Activated CD8-positive, alpha-beta T cell treated with anti-CD3 and anti-CD28 coated beads for 36 hours (primary cell): ENCODE data around the gene SNRPA1. TPM values are rescaled to one million over a fixed set of nuclear protein-coding genes. Genes with fewer than 3 reads are reported as not detected.
A peak's percentile ranks its signal among the peaks of the same experiment; 100 is the strongest.

Experiments
- ATAC-seq: fragments of 200-7000 bp; cut with Tn5 transposase; one replicate; pipeline ENCODE4 v1.10.0; 2021; ENCODE audit warnings: mild to moderate bottlenecking, moderate library complexity
- CTCF ChIA-PET: fragments of 350-600 bp; sonication (Branson Sonifier 250); formaldehyde crosslinking; loops from one replicate; lab custom pipeline; 2021; ENCODE audit warnings: antibody characterized with exemption; lab: Charles Lee
- POLR2A ChIA-PET: fragments of 350-600 bp; sonication (Branson Sonifier 250); formaldehyde crosslinking; loops from one replicate; lab custom pipeline; 2021; ENCODE audit warnings: antibody characterized with exemption; lab: Charles Lee
- DNase-seq: peaks from one replicate; pipeline ENCODE4 v3.0.0-alpha.2; 2020
- H3K27ac Mint-ChIP-seq: one replicate; pipeline ENCODE4 v1.8.0; 2021; ENCODE audit warnings: mild to moderate bottlenecking, mixed read lengths
- H3K27me3 Mint-ChIP-seq: one replicate; pipeline ENCODE4 v1.8.0; 2021; ENCODE audit warnings: mixed read lengths
- H3K36me3 Mint-ChIP-seq: one replicate; pipeline ENCODE4 v1.8.0; 2021; ENCODE audit warnings: low read depth, mixed read lengths
- H3K4me1 Mint-ChIP-seq: one replicate; pipeline ENCODE4 v1.8.0; 2021; ENCODE audit warnings: low read depth, mixed read lengths
- H3K4me3 Mint-ChIP-seq: one replicate; pipeline ENCODE4 v1.8.0; 2021; ENCODE audit warnings: mild to moderate bottlenecking, moderate library complexity, mixed read lengths
- H3K9me3 Mint-ChIP-seq: one replicate; pipeline ENCODE4 v1.8.0; 2021; ENCODE audit warnings: mixed read lengths
- intact Hi-C: fragments of 100-400 bp; cut with micrococcal nuclease; formaldehyde crosslinking; loops from one replicate; pipeline ENCODE4 v1.10.0; 2022
- total RNA-seq, 2 experiments: library from RNA; stranded (reverse); gene quantifications; one replicate each; pipeline ENCODE4 v1.2.3, GENCODE V29; 2021
- TF ChIP-seq, protein P1 (sequence below): fragments of 200-600 bp; IDR thresholded peaks from one replicate; pipeline ENCODE4 v1.8.0; 2022; ENCODE audit warnings: antibody characterized with exemption, mild to moderate bottlenecking

SNRPA1 gene
- total RNA-seq, 2 experiments from 2014 or later: 243 to 249 TPM

DNA sequence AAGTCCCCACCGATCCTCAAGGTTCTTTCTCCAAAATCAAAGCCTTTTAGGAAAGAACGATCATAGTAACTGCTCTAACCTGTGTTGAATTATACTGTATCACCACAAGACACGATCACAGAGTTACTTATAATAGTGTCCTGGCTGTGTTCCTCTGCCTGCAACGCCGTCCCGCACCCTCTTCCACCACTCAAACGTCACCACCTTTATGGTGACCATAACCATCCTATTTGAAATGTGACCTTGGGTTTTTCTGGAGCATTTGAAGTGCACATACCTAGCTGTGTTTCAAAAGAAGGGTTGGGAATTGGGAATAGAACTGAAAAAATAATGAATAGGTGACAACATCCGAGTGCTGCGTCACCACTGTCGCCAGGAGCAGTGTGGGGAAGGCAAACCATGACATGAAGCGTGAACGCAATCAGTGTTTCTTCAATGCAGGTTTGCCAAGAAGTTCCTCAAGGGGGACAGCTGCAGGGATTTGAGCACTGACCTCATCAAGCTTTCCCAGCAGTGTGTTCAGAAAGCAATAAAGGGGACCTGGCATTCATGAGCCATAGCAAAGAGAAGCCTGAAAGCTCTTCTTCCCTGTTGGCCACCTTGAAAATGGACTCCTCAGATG is 17.0 kb downstream of the SNRPA1 start:
- intact Hi-C loops: loop anchor here (5.0 kb wide), 1 partner anchor 364 kb away; no protein-coding TSS in a partner anchor
- H3K36me3 Mint-ChIP-seq: peaks cover 59% of the 10 kb centered on the region
- DNase-seq (no peak), ATAC-seq (no peak)
- TF ChIP-seq, protein P1, sequence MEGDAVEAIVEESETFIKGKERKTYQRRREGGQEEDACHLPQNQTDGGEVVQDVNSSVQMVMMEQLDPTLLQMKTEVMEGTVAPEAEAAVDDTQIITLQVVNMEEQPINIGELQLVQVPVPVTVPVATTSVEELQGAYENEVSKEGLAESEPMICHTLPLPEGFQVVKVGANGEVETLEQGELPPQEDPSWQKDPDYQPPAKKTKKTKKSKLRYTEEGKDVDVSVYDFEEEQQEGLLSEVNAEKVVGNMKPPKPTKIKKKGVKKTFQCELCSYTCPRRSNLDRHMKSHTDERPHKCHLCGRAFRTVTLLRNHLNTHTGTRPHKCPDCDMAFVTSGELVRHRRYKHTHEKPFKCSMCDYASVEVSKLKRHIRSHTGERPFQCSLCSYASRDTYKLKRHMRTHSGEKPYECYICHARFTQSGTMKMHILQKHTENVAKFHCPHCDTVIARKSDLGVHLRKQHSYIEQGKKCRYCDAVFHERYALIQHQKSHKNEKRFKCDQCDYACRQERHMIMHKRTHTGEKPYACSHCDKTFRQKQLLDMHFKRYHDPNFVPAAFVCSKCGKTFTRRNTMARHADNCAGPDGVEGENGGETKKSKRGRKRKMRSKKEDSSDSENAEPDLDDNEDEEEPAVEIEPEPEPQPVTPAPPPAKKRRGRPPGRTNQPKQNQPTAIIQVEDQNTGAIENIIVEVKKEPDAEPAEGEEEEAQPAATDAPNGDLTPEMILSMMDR: no peak
- no peaks in the 10 kb centered on the region for H3K9me3 Mint-ChIP-seq
- peaks cover 25% of the 10 kb centered on the region for H3K4me1 Mint-ChIP-seq
- ChIA-PET CTCF (interaction anchor here (0.6 to 2.2 kb wide), 6 partner anchors 8 to 363 kb away, joined by 3 to 13 read pairs (median 4); no protein-coding TSS in a partner anchor), POLR2A (interaction anchor here (0.7 to 9.5 kb wide), 5 partner anchors 10 to 186 kb away, joined by 3 to 133 read pairs (median 5); partner anchors contain the start of gene SNRPA1)
- H3K27ac Mint-ChIP-seq: peak overlapping the region; percentile 69
- H3K4me3 Mint-ChIP-seq: peak overlapping the region; percentile 97
- H3K27me3 Mint-ChIP-seq: no peaks in the 10 kb centered on the region

DNA sequence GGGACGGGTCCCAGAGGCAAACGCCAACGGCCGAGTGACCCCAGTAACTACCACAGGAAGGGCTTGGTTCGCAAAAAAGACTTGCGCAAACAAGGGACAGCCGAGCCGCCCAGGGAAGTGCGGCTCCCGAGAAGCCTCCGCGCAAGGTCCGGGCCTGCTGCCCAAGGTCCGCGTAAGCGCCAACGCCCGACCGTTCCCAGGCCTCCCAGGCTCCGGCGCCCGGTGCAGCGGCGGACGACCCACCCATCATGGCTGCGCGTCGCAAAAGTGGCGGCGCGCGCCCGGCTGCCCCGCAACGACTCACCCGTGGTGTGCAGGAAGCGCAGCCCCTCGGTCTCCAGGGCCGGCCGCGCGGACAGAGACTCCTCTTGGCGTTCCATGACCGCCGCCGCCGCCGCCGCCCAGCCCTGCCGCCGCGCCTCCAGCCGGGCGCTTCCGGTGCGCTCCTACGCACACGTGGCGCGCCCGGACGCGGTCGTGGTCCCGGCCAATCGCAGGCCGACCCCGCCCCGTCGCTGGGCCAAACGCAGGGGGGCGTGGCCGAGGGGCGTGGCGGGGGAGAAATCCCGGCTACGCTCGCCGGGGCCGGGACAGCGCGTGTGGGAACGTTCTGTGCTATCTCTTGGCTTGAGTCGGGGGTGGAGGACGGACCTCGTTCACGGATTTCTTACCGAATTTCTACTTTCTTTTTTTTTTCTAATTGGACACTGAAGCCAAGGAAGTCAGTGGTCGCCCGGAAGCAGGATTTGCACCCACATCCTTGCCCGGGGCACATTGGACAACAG is 17.8 kb downstream of the SNRPA1 start, which contains the start of gene SELENOS:
Gene SELENOS (minus strand): TSS at position 448 of the 785 bp plus-strand sequence. CDS start 68 bp downstream, at position 380.
- Mint-ChIP-seq H3K27ac (peak within 1 kb of the TSS; percentile 86), H3K9me3 (no peaks in the 10 kb centered on the region), H3K4me1 (peaks cover 25% of the 10 kb centered on the region), H3K4me3 (peak within 1 kb of the TSS; percentile 97), H3K36me3 (peaks cover 57% of the 10 kb centered on the region), H3K27me3 (no peaks in the 10 kb centered on the region)
- ChIA-PET POLR2A (interaction anchor here (1.1 to 9.5 kb wide), 2 partner anchors 11 to 15 kb away, joined by 4 to 133 read pairs; partner anchors contain the start of gene SNRPA1), CTCF (interaction anchor here (1.3 to 3.1 kb wide), 5 partner anchors 7 to 364 kb away, joined by 4 to 21 read pairs (median 5); no protein-coding TSS in a partner anchor)
- DNase-seq (peak; percentile 88), ATAC-seq (peak; percentile 93)
- TF ChIP-seq, protein P1: peak; percentile 14
- intact Hi-C loops: loop anchor here (5.0 kb wide), 1 partner anchor 365 kb away; no protein-coding TSS in a partner anchor

DNA sequence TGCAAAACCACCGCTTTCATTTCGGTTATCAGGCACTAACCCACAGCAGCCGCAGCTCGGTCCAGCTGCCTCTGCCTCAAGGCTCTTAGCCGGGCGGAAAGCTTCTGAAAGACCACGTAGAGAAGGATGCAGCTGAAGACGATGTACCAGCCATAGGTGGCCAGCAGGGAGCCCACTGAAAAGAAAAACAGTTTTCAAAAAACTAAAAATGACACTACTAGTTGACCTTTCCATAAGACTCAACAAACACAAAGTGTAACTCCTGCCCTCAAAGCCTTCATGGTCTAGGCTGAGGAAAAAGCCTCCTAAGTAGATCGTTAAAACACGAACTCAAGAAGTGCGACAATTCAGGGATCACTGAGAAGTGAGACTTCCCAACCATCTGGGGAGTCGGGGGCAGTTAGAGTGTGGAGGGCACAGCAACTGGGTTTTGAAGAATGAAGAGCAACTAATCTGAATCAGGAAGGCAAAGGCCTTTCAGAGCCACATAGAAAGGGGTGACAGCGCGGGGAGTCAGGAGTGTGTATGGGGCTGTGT is 18.5 kb downstream of the SNRPA1 start:
- peak overlapping the region; percentile 86 for H3K27ac Mint-ChIP-seq
- TF ChIP-seq, protein P1: peak; percentile 38
- H3K4me1 Mint-ChIP-seq: peaks cover 25% of the 10 kb centered on the region
- intact Hi-C loops: loop anchor here (5.0 kb wide), 1 partner anchor 366 kb away; no protein-coding TSS in a partner anchor
- POLR2A ChIA-PET: interaction anchor here (0.7 to 1.4 kb wide), 3 partner anchors 11 to 18 kb away, joined by 3 to 6 read pairs (median 4); partner anchors contain the start of gene SNRPA1
- no peaks in the 10 kb centered on the region for H3K27me3 Mint-ChIP-seq
- ATAC-seq (peak; percentile 43), DNase-seq (peak; percentile 61)
- peak overlapping the region; percentile 97 for H3K4me3 Mint-ChIP-seq
- peaks cover 51% of the 10 kb centered on the region for H3K36me3 Mint-ChIP-seq
- H3K9me3 Mint-ChIP-seq: no peaks in the 10 kb centered on the region
- CTCF ChIA-PET: interaction anchor here (0.6 to 3.1 kb wide), 9 partner anchors 9 to 373 kb away, joined by 3 to 21 read pairs (median 5); no protein-coding TSS in a partner anchor

DNA sequence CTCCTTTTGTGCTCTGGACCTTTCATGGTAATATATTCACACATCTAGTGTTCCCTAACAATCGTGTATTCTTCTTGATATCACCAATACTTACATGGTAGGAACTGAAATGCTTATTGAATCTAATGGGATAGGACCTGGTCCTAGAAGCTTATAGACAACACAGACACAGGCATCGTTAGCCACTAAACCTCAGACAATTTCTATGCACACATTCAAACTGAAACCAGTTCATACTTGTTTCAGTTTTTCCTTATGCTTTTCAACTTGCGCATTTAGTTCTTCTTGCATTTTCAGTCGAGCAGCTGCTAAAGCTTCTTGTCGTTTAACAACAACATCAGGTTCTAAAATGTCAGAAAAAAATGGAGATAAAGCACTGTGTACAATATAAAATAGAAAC is 20.0 kb downstream of the SNRPA1 start:
- CTCF ChIA-PET: interaction anchor here (1.0 to 3.1 kb wide), 8 partner anchors 11 to 366 kb away, joined by 3 to 21 read pairs (median 5); no protein-coding TSS in a partner anchor
- Mint-ChIP-seq H3K9me3 (no peaks in the 10 kb centered on the region), H3K27me3 (no peaks in the 10 kb centered on the region), H3K4me3 (peak overlapping the region; percentile 97), H3K4me1 (peaks cover 25% of the 10 kb centered on the region), H3K27ac (peak overlapping the region; percentile 27), H3K36me3 (peaks cover 44% of the 10 kb centered on the region)
- POLR2A ChIA-PET: interaction anchor here (0.8 to 1.8 kb wide), 5 partner anchors 8 to 184 kb away, joined by 3 to 6 read pairs (median 5); partner anchors contain the start of gene SNRPA1
- DNase-seq: no peak
- intact Hi-C loops: loop anchor here (5.0 kb wide), 1 partner anchor 367 kb away; no protein-coding TSS in a partner anchor
- no peak for ATAC-seq
- TF ChIP-seq, protein P1: no peak
